PFSK-1 (cell line): ENCODE measurements around the gene SLC10A7.

Experiments
- FOXP2 ChIP-seq: optimal IDR thresholded peaks from 2 replicates; pipeline ENCODE3; 2011; ENCODE audit warnings: borderline replicate concordance, control low read depth, inconsistent platforms; ENCODE audit not compliant: insufficient read depth; ENCODE audit errors: extremely low read length, extremely low read depth
- REST ChIP-seq, 2 experiments: IDR thresholded peaks; 2 replicates each; pipeline versions ENCODE4 v1.6.1 to v1.8.0; 2011 to 2012; ENCODE audit warnings: low read depth in 2 of 2, low read length in 2 of 2, control low read depth in 1 of 2, inconsistent platforms in 1 of 2, mild to moderate bottlenecking in 1 of 2, moderate library complexity in 1 of 2; ENCODE audit not compliant: insufficient read depth in 1 of 2

GRCh38 chr4:146256328-146256727 is 265.4 kb downstream of the SLC10A7 start:
- TF ChIP-seq REST (IDR thresholded peaks at IDR 0.05; ENCODE audit: insufficient read depth in 1 of 2, low read depth in 2 of 2, low read length in 2 of 2): no peak
- TF ChIP-seq FOXP2: no peak
